ENCODE measurements around the gene PRPF19.

PRPF19 gene

GRCh38 chr11:60859616-60860250 is 46.7 kb downstream of the PRPF19 start:
- CTCF ChIA-PET = interaction anchor here (0.8 kb wide), 1 partner anchor 9 kb away, joined by 3 read pairs; no protein-coding TSS in a partner anchor
- POLR2A ChIA-PET (ENCODE audit: low non-redundant PET) = no interaction called here
- H3K27ac ChIP-seq = no peak overlapping the region
- DNase-seq (ENCODE audit: low spot score) = no peak
- TF ChIP-seq CTCF (conservative IDR thresholded peaks at IDR 0.05; ENCODE audit: low read depth) = no peak

GRCh38 chr11:60858731-60859464 is 47.5 kb downstream of the PRPF19 start:
- CTCF ChIA-PET = no interaction called here
- TF ChIP-seq CTCF (conservative IDR thresholded peaks at IDR 0.05; ENCODE audit: low read depth) = no peak
- no peak for DNase-seq (ENCODE audit: low spot score)
- POLR2A ChIA-PET (ENCODE audit: low non-redundant PET) = no interaction called here
- H3K27ac ChIP-seq = no peak overlapping the region

- POLR2A ChIA-PET (ENCODE audit: low non-redundant PET) = no interaction called here
- CTCF ChIA-PET = no interaction called here
- H3K27ac ChIP-seq = no peak overlapping the region
- TF ChIP-seq CTCF (conservative IDR thresholded peaks at IDR 0.05; ENCODE audit: low read depth) = no peak
- no peak for DNase-seq (ENCODE audit: low spot score)
Measured at GRCh38 chr11:60858236-60858635, 48.1 kb downstream of the PRPF19 start.

GRCh38 chr11:60857378-60858232 is 48.8 kb downstream of the PRPF19 start:
- no peak for DNase-seq (ENCODE audit: low spot score)
- H3K27ac ChIP-seq = no peak overlapping the region
- no peak for TF ChIP-seq CTCF (conservative IDR thresholded peaks at IDR 0.05; ENCODE audit: low read depth)
- ChIA-PET CTCF (no interaction called here), POLR2A (ENCODE audit: low non-redundant PET) (no interaction called here)

- POLR2A ChIA-PET (ENCODE audit: low non-redundant PET) = no interaction called here
- no peak within 1 kb of the TSS for H3K27ac ChIP-seq
- CTCF ChIA-PET = no interaction called here
- DNase-seq (ENCODE audit: low spot score) = no peak
- no peak for TF ChIP-seq CTCF (conservative IDR thresholded peaks at IDR 0.05; ENCODE audit: low read depth)
Measured at GRCh38 chr11:60855726-60856633, 50.4 kb downstream of the PRPF19 start, which contains the start of gene PTGDR2. TSS of gene PTGDR2 (minus strand) at chr11:60855950. CDS start at chr11:60853722, 2,228 bp downstream.

Measured in RWPE1 (cell line).